Common myeloid progenitor, CD34-positive (primary cell): ENCODE measurements around the gene CNTLN.

ENCODE experiments used
- CTCF ChIA-PET: fragments of 350-600 bp; sonication (Branson Sonifier 250); formaldehyde crosslinking; loops from one replicate; lab custom pipeline; 2021; ENCODE audit warnings: antibody characterized with exemption; lab: Charles Lee
- POLR2A ChIA-PET: fragments of 350-600 bp; sonication (Branson Sonifier 250); formaldehyde crosslinking; loops from one replicate; lab custom pipeline; 2021; ENCODE audit warnings: antibody characterized with exemption; lab: Charles Lee
- DNase-seq, 3 donors: peaks; one replicate each; pipeline versions ENCODE4 v3.0.0 to v3.0.0-alpha.2; 2013
- H3K27ac ChIP-seq, 2 experiments: 1 replicate in 1 of 2; 2 replicates in 1 of 2; pipeline ENCODE4 v1.7.0; 2013; ENCODE audit warnings: inconsistent platforms in 2 of 2, low read length in 2 of 2, mild to moderate bottlenecking in 2 of 2, low read depth in 1 of 2, moderate library complexity in 1 of 2; ENCODE audit not compliant: severe bottlenecking in 2 of 2, insufficient read depth in 1 of 2, poor library complexity in 1 of 2
- H3K27me3 ChIP-seq, 5 experiments: replicated peaks in 2 of 5; 1 replicate in 3 of 5; 2 replicates in 2 of 5; pipeline versions ENCODE4 v1.6.1 to v1.7.0; 2013; ENCODE audit warnings: low read length in 4 of 5, mild to moderate bottlenecking in 2 of 5, moderate library complexity in 2 of 5, inconsistent platforms in 1 of 5; ENCODE audit not compliant: insufficient read depth in 5 of 5, control insufficient read depth in 4 of 5
- H3K36me3 ChIP-seq, 4 experiments: 1 replicate in 2 of 4; 2 replicates in 2 of 4; pipeline versions ENCODE4 v1.6.1 to v1.7.0; 2013; ENCODE audit warnings: low read length in 3 of 4, control low read depth in 1 of 4, mild to moderate bottlenecking in 1 of 4; ENCODE audit not compliant: control insufficient read depth in 4 of 4, insufficient read depth in 4 of 4
- H3K4me1 ChIP-seq, 4 experiments: 1 replicate in 3 of 4; 2 replicates in 1 of 4; pipeline versions ENCODE4 v1.6.1 to v1.7.1; 2013; ENCODE audit warnings: low read length in 3 of 4, mild to moderate bottlenecking in 3 of 4, control low read depth in 1 of 4, inconsistent platforms in 1 of 4, moderate library complexity in 1 of 4; ENCODE audit not compliant: control insufficient read depth in 4 of 4, insufficient read depth in 4 of 4; ENCODE audit errors: control extremely low read depth in 1 of 4
- H3K4me3 ChIP-seq, 7 experiments: 1 replicate in 4 of 7; 2 replicates in 3 of 7; pipeline versions ENCODE4 v1.5.1 to v1.7.0; 2013; ENCODE audit warnings: mild to moderate bottlenecking in 7 of 7, low read length in 6 of 7, moderate library complexity in 6 of 7, inconsistent platforms in 2 of 7, low read depth in 2 of 7, control low read depth in 1 of 7; ENCODE audit not compliant: insufficient read depth in 4 of 7, control insufficient read depth in 1 of 7; ENCODE audit errors: extremely low read depth in 1 of 7
- H3K9me3 ChIP-seq, 5 experiments: 1 replicate in 4 of 5; 2 replicates in 1 of 5; pipeline versions ENCODE4 v1.6.1 to v1.7.1; 2013; ENCODE audit warnings: low read length in 4 of 5, mild to moderate bottlenecking in 2 of 5, inconsistent platforms in 1 of 5, low read depth in 1 of 5, moderate library complexity in 1 of 5; ENCODE audit not compliant: control insufficient read depth in 4 of 5, insufficient read depth in 2 of 5; ENCODE audit errors: control extremely low read depth in 1 of 5
- WGBS: methylation state at CpG from one replicate; pipeline ENCODE4 v1.1.5; 2013; ENCODE audit not compliant: insufficient coverage; 5-methylcytosine and 5-hydroxymethylcytosine counted together

CNTLN gene

DNA sequence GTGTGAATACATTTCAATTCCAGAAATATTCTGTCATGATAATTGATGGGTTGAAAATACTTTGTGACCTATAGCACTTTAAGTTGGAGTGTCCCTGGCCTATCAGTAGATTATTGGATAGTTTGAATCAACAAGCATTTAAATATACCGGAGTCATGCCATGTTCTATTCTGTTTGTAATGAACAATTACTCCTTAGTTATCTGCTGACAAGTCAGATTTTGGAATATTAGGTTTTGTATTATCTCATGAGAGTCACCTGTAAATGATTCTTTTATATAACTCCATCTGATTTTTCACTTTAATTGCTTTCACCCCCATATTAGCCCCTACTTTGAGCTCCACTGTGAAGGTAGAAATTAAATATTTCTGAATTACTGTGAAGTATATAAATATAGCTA lies 351.6 kb downstream of the CNTLN start:
- no peak for DNase-seq
- no peaks in the 10 kb centered on the region for H3K9me3 ChIP-seq
- peaks cover 0 to 5% (median 3%) of the 10 kb centered on the region in 4 experiments for H3K36me3 ChIP-seq
- ChIA-PET CTCF (no interaction called here), POLR2A (no interaction called here)
- H3K4me1 ChIP-seq, result no peaks in the 10 kb centered on the region
- no peaks in the 10 kb centered on the region for H3K27me3 ChIP-seq
- H3K4me3 ChIP-seq, result no peak overlapping the region
- H3K27ac ChIP-seq, result no peak overlapping the region
- no CpG with 5 or more reads among the region's 1 CpG for WGBS

DNA sequence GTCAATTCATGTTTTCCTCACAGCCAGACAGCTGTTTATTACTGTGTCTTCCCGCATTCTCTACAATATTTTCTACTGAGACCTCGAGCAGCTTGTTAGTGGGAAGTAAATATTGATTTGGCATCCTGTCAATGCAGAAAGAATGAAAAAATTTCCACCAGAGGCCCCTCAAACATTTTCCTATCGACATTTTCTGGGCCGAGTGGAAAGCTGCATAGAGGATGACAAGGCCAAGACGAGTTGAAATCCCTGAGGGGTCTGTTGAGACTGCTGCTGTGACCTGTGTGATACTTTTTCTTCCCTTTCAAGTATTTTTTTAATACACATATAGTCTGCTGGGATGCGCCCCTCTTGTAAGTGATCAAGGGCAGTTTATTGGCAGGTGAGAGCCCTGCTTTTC lies 352.6 kb downstream of the CNTLN start:
- H3K36me3 ChIP-seq, result peaks cover 0 to 5% (median 3%) of the 10 kb centered on the region in 4 experiments
- CTCF ChIA-PET, result no interaction called here
- H3K9me3 ChIP-seq, result no peaks in the 10 kb centered on the region
- 100% methylated on average over 3 of the region's 6 CpGs for WGBS
- H3K27me3 ChIP-seq, result no peaks in the 10 kb centered on the region
- no peak for DNase-seq
- no peaks in the 10 kb centered on the region for H3K4me1 ChIP-seq
- H3K4me3 ChIP-seq, result no peak overlapping the region
- POLR2A ChIA-PET, result no interaction called here
- H3K27ac ChIP-seq, result no peak overlapping the region

DNA sequence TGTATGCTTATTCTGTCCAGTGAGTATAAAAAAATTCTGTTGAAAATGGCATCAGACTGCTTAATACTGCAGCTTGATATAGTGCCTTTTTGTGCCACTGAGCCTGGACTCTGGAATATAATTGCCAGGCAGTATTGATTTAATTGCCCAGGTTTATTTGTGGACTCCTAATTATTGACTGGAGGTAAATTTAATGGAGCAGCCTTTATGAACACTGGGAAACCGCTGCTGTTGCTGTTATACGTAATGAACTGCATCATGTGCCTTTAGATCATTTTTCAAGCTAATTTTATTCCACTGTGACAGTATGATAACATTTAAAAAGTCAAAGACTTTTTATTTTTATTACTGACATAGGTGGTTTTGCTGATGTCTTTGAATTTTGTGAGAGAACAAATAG lies 353.8 kb downstream of the CNTLN start:
- Histone ChIP-seq H3K27me3 (no peaks in the 10 kb centered on the region), H3K4me3 (no peak overlapping the region), H3K4me1 (no peaks in the 10 kb centered on the region), H3K36me3 (peaks cover 0 to 5% (median 3%) of the 10 kb centered on the region in 4 experiments), H3K27ac (no peak overlapping the region), H3K9me3 (no peaks in the 10 kb centered on the region)
- no CpG with 5 or more reads among the region's 2 CpGs for WGBS
- POLR2A ChIA-PET, result no interaction called here
- CTCF ChIA-PET, result no interaction called here
- no peak for DNase-seq

DNA sequence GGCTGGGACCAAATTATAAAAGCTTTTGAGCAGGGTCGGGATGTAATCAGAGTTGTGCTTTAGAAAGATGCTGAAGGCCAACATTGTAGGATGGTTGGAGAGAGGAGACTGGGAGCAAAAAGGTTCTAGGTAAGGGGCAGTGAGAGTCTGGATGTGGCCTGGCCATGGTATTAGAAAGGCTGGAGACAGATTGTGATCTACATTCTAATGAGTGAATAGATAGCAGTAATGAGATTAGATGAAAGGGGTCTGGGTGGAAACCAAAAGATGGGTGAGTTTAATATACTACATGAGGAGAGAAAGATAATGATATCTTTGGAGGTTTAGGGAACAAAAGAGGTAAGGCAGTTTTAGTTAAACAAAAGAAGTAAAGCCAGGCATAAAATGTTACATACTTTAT lies 355.3 kb downstream of the CNTLN start:
- no peaks in the 10 kb centered on the region for H3K27me3 ChIP-seq
- no peak overlapping the region for H3K4me3 ChIP-seq
- H3K27ac ChIP-seq, result no peak overlapping the region
- DNase-seq, result no peak
- H3K9me3 ChIP-seq, result no peaks in the 10 kb centered on the region
- peaks cover 0 to 5% (median 3%) of the 10 kb centered on the region in 4 experiments for H3K36me3 ChIP-seq
- no peaks in the 10 kb centered on the region for H3K4me1 ChIP-seq
- ChIA-PET CTCF (no interaction called here), POLR2A (no interaction called here)
- WGBS, result 100% methylated on average over 1 of the region's 1 CpG

DNA sequence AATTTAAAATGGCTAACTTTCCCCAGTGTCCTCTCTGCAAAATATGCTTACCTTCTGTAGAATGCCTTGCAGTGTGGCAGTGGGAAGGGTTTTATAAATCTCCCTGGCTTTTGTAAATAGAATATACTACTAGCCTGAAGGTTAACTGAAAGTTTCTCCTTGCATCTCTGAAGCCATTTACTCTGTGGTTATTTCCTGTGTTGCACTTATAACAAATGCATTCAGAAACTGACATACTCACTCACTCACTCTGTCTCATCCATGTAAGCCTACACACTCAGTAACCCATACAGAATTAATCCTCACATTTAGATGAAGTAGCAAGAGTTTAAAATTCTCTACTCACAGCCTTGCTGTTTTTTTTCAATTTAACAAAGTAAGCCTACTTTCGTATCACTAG lies 356.9 kb downstream of the CNTLN start:
- CTCF ChIA-PET, result no interaction called here
- H3K4me1 ChIP-seq, result no peaks in the 10 kb centered on the region
- POLR2A ChIA-PET, result no interaction called here
- H3K4me3 ChIP-seq, result no peak overlapping the region
- H3K27me3 ChIP-seq, result no peaks in the 10 kb centered on the region
- H3K36me3 ChIP-seq, result peaks cover 0 to 8% (median 6%) of the 10 kb centered on the region in 4 experiments
- H3K27ac ChIP-seq, result no peak overlapping the region
- DNase-seq, result no peak
- H3K9me3 ChIP-seq, result no peaks in the 10 kb centered on the region
- no CpG with 5 or more reads among the region's 1 CpG for WGBS

DNA sequence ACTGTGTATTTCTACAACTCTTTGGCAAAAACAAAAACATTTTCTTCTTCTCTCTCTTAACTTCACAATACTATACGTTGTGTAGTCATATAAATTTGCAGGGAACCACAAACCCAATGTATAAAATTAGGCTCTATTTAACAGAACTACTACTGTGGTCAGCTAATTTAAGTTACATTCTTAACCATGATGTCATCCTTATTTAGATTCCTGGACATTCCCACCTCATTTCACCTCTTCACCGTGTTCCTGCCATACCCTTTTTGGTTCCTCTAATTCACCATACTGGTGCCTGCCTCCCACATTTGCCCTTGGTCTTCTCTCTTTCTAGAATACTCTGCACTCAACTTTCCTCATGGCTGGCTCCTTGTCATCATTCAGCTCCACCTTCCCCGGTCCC lies 368.4 kb downstream of the CNTLN start:
- Histone ChIP-seq H3K4me3 (no peak overlapping the region), H3K27ac (no peak overlapping the region), H3K27me3 (no peaks in the 10 kb centered on the region), H3K9me3 (peaks cover 0 to 1% (median 0%) of the 10 kb centered on the region in 5 experiments), H3K36me3 (no peaks in the 10 kb centered on the region), H3K4me1 (no peaks in the 10 kb centered on the region)
- POLR2A ChIA-PET, result no interaction called here
- CTCF ChIA-PET, result no interaction called here
- WGBS, result 88% methylated on average over 2 of the region's 3 CpGs
- no peak for DNase-seq

DNA sequence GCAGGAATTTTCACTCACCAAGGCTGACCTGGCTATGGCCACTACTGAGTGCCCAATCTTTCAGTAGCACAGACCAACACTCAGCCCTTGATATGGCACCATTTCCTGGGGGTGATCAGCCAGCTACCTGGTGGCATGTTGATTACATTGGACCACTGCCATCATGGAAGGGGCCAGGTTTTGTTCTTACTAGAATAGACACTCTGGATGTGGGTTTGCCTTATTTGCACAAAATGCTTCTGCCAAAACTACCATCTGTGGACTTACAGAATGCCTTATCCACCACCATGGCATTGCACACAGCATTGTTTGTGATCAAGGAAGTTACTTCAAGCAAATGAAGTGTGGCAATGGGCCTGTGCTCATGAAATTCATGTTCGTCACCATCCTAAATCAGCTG lies 374.3 kb downstream of the CNTLN start:
- ChIA-PET CTCF (no interaction called here), POLR2A (no interaction called here)
- DNase-seq, result no peak
- H3K4me1 ChIP-seq, result no peaks in the 10 kb centered on the region
- no peak overlapping the region for H3K4me3 ChIP-seq
- peaks cover 0 to 1% (median 0%) of the 10 kb centered on the region in 5 experiments for H3K9me3 ChIP-seq
- 90% methylated on average over 1 of the region's 1 CpG for WGBS
- no peaks in the 10 kb centered on the region for H3K27me3 ChIP-seq
- H3K27ac ChIP-seq, result no peak overlapping the region
- H3K36me3 ChIP-seq, result no peaks in the 10 kb centered on the region
